GM03348 (cell line): ENCODE measurements around the gene ADM2.
"Not testable (repeated sequence)": the region's sequence is repeated elsewhere in the genome, so short reads cannot be mapped to it uniquely, and the experiment has no call there.

Experiments
- DNase-seq: peaks from one replicate; pipeline ENCODE4 v3.0.0; 2012; ENCODE audit warnings: low spot score

ADM2 gene

DNA sequence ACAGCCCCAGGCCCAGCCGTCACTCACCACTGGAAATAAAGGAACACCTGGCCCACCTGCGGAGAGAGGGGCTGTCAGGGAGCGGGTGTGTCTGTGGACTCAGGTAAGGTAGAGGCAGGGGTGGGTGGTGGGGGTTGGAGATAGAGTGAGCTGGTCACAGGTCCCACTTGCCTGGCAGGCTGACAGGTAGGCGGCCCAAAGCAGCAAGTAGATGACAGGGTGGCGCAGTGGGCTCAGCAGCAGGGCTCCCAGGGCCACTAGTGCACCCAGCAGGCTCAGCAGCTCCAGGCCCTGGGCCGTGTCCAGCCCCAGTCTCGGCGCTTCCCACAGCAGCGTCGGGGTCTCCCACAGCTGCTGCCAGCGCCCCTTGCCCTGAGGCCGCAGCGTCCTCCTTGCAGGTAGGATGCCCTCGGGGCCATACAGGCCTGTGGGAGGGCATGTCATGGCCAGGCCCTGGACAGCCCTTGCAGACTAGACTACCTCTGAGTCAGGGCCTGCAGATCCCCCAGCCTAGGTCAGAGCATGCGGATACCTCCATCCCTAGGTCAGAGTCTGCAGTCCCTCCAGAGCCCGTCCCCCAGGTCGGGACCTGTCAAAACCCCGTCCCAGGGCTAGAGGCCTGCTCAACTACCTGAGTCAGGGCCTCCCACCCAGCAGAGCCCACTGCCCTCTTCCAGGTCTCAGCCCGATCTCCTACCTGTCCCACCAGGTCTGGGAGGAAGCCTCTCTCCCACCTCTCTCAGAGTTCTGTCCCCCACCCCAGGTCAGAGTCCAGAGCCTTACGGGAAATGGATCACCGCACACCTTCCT lies 25.5 kb downstream of the ADM2 start:
- no peak for DNase-seq

DNA sequence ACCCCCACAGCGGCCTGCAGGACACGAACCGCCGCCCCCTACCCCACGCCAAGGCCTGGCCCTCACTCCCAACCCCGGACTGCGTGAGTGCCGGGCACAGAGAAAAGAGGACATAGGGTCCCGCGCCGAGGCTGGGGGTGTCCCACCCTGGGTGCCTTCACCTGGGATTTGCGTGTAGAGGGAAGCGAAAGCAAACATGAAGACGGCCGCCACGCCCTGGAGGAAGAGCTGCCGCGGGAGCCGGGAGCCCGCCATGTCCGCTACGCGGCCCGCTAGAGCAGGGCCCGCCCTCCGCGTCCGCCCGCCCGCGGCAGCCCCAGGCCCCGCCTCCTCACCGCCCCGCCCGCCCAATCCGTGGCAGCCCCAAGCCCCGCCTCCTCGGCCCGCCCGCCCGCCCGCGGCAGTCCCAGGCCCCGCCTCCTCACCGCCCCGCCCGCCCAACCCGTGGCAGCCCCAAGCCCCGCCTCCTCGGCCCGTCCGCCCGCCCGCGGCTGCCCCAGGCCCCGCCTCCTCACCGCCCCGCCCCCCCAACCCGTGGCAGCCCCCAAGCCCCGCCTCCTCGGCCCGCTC lies 26.2 kb downstream of the ADM2 start, which contains the start of gene LMF2:
Gene LMF2, minus strand, starts transcription at position 282 of the 570 bp plus-strand sequence. Its CDS starts 27 bp downstream, at position 255.
- DNase-seq = no peak

DNA sequence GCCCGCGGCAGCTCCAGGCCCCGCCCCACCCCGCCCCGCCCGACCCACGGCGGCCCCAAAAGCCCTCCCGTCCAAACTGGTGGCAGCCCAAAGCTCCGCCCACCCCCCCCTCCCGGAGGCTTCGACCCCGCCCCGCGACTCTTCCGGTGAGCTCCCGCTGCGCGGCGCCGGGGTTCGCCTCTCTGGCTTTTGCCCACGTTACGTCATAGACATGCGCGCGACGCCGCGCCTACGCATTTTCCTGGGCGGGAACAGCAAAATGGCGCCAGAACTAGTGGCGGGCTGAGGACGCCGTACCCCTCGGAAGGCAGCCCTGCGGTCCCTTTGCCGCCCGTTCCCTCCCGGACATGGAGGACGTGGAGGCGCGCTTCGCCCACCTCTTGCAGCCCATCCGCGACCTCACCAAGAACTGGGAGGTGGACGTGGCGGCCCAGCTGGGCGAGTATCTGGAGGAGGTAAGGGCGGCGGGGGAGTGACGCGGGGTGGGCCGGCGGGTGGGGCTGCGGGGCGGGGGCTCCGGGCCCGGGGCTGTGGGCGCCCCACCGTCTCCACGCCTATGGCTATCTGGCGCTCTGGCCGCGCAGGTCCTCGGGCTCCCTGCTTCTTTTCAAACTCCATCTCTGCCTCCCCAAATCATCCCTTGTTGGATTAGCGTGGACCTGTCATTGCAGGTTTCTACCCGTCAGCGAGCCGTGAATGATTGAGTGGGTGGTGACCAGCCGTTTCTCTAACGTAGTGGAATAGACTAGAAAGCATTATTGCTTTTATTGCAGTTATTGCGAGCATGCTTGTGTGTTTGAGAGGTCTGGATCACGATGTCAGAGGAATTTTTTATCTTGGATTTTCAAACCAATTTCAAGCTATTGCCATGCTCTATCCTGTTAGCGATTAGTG lies 26.9 kb downstream of the ADM2 start, which contains the start of gene NCAPH2:
Gene NCAPH2, plus strand, starts transcription at position 234 of the 894 bp plus-strand sequence. Its CDS starts 114 bp downstream, at position 348.
- DNase-seq = peak; percentile 100

DNA sequence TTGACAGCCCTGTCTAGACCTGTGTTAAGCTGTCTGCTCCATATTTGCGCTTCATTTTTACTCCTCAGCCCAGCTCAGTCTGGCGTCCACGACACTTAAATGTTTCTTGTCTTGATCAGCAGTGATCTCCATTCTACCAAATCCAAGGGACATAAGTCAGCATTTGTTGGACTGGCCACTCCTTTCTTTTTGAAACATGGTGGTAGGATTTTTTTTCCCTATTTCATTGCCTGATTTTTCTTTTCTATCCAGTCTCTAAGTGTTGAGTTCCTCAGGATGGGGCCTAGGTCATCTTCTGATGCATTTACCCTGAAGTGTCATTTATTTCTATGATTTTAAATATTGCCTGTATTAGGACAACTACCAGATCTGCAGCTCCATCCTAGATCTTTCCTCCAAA lies 27.6 kb downstream of the ADM2 start:
- no peak for DNase-seq

DNA sequence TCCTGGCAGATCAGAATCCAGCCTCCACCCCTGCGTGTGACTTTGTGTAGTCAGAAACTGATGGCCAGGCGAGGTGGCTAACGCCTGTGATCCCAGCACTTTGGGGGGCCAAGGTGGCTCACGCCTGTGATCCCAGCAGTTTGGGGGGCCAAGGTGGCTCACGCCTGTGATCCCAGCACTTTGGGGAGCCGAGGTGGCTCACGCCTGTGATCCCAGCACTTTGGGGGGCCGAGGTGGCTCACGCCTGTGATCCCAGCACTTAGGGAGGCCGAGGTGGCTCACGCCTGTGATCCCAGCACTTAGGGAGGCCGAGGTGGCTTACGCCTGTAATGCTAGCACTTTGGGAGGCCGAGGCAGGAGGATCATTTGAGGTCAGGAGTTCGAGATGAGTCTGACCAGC lies 31.8 kb downstream of the ADM2 start:
- DNase-seq = no peak

DNA sequence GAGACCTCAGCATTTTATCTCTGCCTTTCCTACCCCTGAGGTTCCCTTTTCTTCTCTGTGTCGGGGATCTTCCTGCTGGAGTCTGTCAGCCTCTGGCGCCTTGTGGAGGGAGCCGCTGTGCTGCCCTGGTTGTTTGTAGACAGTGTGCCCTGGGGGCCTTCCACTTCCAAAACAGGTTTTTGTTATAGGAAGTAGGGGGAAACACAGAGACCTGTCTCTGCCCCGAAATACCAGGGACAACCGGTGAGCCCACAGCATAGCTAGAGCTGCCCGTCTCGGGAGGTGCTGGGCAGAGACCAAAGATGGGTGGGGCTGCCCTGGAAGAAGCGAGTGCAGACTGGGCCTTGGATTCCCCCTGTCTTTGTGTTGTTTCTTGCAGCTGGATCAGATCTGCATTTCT lies 34.7 kb downstream of the ADM2 start:
- no peak for DNase-seq

DNA sequence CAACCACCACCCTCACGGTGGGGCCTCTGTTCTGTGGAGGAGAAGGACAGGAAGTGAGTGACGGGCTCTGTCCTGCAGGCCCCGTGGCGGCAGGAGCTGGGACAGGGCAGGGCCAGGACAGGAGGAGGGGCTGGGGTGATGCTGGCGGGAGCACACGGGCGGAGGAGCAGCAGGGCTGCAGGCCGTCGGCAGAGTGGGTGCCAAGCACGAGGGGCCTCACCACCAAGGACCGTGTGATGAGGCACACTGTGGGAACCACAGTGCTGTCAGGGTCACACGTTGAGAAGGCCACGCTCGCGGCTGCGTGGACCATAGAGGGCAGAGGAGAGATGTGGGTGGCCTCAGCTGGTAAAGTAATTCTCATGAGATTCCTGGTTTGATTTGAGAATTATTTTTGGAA lies 35.5 kb downstream of the ADM2 start:
- DNase-seq = no peak

DNA sequence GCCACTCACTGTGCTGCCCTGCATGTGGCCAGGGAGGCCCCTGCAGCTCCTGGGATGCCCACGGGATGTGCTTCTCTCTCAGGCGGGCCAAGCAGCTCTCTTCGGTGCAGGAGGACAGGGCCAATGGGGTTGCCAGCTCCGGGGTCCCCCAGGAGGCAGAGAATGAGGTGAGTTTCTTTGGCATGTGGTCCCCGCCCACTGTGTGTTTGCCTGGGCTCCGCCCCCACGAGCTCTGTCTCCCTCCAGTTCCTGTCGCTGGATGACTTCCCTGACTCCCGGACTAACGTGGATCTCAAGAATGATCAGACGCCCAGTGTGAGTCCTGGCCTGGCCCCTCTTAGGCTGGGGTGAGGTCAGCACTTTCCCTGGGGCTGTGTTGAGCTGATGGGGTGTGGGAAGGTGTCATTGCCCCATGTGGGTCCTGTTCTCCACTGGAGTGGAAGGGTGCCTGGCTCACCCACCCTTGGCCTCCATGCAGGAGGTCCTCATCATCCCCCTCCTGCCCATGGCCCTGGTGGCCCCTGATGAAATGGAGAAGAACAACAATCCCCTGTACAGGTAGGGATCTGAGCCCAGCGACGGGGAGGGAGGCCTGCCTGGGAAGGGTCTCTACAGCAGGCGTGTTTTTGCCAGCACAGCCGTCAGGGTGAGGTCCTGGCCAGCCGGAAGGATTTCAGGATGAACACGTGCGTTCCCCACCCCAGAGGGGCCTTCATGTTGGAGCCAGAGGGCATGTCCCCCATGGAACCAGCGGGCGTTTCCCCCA lies 36.3 kb downstream of the ADM2 start:
- DNase-seq = no peak

DNA sequence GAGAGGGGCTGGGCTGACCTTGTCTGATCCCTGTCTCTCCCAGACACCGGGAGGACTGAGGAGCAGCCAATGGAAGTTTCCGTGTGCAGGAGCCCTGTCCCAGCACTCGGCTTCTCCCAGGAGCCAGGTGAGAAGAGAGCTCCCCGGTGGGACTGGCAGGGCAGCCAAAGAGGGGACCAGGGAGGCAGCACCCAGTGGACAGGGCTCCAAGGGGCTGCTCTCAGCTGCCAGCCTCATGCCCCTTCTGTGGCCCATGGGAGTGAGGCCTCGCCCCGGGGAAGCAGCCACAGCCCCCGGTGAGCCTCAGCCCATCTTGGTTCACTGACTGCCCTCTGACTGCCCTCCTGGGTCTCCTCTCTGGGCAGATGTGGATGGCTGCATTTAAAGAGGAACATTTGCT lies 37.3 kb downstream of the ADM2 start:
- DNase-seq = no peak

DNA sequence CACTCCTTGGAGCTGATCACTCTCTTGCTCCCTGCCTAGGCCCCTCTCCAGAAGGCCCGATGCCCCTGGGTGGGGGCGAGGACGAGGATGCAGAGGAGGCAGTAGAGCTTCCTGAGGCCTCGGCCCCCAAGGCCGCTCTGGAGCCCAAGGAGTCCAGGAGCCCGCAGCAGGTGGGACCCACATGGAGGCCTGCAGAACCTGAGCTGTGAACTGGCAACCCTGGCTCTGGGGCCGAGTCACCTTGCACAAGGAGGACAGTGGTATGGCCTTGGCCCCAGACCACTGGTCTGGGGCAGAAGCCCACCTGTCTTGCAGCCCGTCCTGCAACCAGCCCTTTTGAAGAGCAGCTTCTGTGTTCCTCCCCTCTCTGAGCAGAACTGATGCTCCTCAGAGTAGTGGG lies 37.8 kb downstream of the ADM2 start:
- DNase-seq = no peak

DNA sequence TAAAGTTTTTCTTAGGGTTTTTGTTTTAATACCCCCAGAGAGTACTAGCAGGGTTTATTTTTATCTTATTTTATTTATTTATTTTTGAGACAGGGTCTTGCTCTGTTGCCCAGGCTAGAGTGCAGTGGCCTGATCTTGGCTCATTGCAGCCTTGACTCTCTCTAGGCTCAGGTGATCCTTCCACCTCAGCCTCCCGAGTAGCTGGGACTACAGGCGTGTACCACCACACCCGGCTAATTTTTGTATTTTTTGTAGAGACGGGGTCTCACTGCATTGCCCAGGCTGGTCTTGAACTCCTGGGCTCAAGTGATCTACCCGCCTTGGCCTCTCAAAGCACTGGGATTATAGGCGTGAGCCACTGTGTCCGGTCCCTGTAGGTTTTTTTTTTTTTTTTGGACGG lies 38.8 kb downstream of the ADM2 start:
- not testable (repeated sequence) for DNase-seq

DNA sequence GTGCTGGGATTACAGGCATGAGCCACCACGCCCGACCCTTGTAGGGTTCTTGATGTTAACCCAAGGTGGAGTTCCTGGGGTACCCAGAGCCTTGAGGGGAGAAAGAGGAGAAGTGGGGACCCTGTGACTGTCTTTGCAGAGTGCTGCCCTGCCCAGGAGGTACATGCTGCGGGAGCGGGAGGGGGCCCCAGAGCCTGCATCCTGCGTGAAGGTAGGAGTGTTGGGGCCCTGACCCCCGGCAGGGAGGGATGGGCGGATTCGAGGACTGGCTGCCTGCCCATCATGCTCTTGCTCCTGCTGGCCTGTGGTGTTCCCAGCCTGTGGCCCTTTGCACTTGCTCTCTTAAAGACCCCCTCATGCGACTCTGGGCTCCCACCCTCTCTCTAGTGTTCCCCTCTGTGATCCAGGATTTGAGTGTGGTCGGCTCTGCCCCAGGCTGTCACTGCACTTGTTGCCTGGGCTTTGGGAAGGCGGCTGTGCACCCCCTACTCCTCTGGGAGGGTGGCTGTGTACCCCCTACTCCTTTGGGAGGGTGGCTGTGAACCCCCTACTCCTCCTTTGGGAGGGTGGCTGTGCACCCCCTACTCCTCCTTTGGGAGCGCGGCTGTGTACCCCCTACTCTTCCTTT lies 39.6 kb downstream of the ADM2 start:
- DNase-seq = no peak

DNA sequence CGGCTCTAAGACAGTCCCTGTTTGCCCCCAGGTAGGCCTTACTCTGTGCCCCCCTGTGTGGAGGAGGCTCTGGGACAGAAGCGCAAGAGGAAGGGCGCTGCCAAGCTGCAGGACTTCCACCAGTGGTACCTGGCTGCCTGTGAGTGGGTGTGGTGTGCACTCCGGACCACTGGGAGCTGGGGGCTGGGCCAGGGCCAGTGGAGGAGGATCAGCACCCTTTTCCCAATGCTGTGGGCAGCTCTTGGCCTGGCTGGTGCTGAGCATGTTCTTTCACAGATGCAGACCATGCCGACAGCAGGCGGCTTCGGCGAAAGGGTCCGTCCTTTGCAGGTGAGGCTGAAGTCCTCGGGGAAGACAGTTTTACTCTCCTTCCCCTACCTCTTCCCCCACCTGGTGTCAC lies 40.4 kb downstream of the ADM2 start:
- DNase-seq = no peak

DNA sequence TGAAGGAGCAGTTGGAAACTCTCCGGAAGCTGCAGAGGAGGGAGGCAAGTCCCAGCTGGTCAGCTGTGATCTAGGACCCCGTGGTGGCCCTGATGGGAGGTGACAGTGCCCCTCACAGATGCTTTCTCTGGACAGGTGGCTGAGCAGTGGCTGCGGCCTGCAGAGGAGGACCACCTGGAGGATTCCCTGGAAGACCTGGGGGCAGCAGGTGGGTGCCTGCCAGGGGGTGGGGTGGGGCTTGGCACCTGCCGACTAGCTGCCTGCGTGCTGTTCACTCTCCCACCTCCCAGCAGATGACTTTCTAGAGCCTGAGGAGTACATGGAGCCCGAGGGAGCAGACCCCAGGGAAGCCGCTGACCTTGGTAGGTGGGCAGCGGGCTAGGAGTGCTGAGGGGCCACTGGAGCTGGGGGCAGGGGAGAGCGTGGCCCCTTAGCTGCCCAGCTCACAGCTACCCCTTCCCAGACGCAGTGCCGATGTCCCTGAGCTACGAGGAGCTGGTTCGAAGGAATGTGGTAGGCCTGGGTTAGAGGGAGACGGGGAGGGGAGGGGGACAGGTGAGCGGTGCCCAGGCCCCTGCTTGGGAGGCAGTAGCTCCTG lies 41.0 kb downstream of the ADM2 start:
- DNase-seq = no peak

DNA sequence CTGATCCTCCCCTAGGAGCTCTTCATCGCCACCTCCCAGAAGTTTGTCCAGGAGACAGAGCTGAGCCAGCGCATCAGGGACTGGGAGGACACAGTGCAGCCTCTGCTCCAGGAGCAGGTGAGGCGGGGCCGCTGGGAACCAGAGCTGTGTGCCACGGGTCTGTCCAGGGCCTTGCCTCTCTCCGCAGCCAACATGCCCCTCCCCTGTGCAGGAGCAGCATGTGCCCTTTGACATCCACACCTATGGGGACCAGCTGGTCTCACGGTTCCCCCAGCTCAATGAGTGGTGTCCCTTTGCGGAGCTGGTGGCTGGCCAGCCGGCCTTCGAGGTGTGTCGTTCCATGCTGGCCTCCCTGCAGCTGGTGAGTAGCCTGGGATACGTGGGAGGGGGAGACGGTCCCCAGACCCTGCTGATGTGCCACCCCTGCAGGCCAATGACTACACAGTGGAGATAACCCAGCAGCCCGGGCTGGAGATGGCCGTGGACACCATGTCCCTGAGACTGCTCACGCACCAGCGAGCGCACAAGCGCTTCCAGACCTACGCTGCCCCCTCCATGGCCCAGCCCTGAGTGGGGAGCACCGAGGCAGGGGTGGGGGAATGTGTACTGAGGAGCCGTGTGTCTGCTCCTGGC lies 41.6 kb downstream of the ADM2 start:
- no peak for DNase-seq

DNA sequence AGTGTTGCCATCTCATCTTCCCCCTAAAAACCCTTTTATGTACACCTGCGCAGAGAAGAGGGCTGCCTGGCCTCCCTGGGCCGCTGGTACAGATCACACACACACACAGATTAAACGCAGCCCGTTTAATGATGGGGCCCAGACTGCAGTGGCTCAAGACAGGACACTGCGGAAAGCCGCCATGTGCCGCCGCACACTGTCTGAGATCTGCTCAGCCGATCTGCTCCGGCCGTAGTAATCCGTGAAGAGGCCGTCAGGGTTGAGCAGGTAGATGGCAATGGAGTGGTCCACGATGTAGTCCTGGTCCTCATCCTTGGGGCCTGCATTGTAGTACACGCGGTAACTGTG lies 42.1 kb downstream of the ADM2 start:
- DNase-seq = no peak

DNA sequence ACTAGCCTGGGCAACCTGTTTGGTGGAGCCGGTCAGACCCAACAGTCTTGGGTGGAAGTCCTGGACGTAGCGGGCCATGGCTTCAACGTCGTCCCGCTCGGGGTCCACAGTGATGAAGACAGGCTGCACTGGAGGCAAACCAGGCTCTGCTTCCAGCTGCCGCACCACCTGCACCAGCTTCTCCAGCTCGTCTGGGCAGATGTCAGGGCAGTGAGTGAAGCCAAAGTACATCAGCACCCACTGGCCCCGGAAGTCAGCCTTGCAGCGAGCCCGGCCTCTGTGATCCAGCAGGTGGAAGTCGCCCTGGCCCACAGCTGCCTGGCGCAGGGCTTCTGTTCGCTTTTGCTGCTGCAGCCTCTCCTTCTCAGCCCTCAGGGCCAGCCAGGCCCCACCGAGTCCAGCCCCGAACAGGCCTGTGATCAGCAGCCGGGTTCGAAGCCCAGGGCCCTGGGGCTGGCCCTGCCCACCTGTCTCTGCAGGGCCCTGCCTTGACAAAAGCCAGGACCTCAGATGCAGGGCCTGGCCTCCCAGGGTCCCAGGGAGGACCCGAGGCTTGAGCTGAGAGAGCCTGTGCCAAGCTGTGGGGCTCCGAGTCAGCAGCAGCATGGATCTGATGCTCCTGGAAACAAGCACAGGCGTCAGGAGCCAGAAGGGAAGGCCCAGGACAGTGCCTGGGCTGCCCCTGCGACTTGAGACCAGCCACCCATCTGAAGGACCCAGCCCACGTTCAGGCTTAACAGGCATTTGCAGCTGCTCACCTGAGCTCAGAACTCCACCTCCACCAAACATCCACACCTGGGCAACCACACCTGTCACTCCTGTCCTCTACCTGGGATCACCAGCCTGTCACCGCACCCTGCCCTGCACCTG lies 42.7 kb downstream of the ADM2 start:
- no peak for DNase-seq

DNA sequence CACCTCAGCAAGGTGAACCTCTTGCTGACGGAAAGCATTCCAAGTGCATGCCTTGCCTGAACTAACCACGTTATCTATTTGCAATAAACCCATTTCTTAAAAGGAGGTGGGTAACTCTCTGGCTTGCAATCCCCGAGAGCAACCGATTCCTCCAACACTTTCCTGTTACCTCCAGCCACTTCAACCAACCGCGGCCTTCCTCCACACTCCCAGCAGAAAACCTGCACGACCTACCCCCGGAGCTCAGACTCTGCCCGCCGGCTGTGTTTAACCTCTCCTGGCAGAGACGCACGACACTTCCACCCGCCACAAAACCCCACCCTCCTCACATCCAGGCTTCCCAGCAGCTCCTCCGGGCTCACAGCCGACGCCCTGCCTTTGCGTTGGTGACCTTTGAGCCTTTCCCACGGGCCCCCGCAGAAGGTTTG lies 43.3 kb downstream of the ADM2 start:
- no peak for DNase-seq

DNA sequence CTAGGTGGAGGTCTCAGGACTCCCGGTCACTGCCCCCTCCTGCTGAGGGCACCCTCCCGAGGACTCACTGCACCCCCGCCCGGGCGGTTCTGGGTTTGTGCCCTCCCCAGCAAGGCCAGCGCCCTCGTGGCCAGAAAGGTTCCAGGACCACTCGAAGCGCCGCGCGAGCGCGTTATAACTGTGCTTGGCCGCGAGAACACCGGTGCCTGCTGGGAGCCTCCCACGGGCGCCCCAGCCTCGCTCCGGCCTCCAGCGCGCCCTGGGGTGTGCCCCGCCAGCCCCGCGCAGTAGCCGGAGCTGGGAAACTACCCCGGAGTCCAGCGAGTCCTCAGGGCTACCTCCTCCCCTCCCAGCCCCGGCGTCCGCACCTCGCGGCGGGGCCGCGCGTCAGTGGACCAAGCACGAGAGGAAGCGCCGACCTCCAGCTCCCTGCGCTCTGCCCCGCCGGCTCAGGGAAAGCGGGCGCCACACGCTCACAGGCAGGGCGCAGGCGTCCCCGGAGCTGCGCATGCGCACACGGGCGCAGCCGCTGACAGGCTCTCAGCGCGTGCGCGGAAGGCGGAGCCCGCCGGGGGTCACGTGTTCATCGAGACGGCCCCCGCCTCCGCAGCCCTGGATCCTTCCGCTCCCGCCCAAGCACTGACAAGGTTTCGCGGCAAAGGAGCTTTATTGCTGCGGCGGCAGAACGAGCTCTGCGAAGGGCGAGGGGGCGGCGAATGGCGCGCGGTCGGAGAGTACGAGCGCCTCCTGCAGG lies 43.9 kb downstream of the ADM2 start, which contains the start of gene SCO2:
Gene SCO2, minus strand, starts transcription at position 495 of the 754 bp plus-strand sequence. CDS start 1,187 bp downstream, outside the sequence.
- peak; percentile 99 for DNase-seq
